LNCaP clone FGC (cell line): Measurements from ENCODE around the gene ZNF100.
"Not testable (repeated sequence)": the region's sequence is repeated elsewhere in the genome, so short reads cannot be mapped to it uniquely, and the experiment has no call there.

Experiments
- DNase-seq: peaks from one replicate; pipeline ENCODE4 v3.0.0-alpha.2; 2011; ENCODE audit warnings: low read depth
- H3K4me3 ChIP-seq: 2 replicates; pipeline ENCODE4 v1.5.1; 2011; ENCODE audit warnings: mild to moderate bottlenecking, low read depth, low read length, control low read depth
- CTCF ChIP-seq: IDR thresholded peaks from 2 replicates; pipeline ENCODE4 v1.5.1; 2012; ENCODE audit warnings: mild to moderate bottlenecking; ENCODE audit not compliant: control insufficient read depth, insufficient read depth; ENCODE audit errors: extremely low read depth

Gene ZNF100

GRCh38 chr19:21680026-21680425, 87.4 kb downstream of the ZNF100 start:
- H3K4me3 ChIP-seq, result no peak overlapping the region
- DNase-seq, result no peak
- TF ChIP-seq CTCF, result no peak

GRCh38 chr19:21677696-21678418, 89.5 kb downstream of the ZNF100 start:
- TF ChIP-seq CTCF, result no peak
- DNase-seq, result no peak
- no peak overlapping the region for H3K4me3 ChIP-seq

GRCh38 chr19:21674454-21674853, 92.9 kb downstream of the ZNF100 start:
- no peak for TF ChIP-seq CTCF
- no peak overlapping the region for H3K4me3 ChIP-seq
- DNase-seq, result no peak

- H3K4me3 ChIP-seq, DNase-seq: not testable (repeated sequence)
Measured at GRCh38 chr19:21673479-21673878, 93.9 kb downstream of the ZNF100 start.
